Measurements from ENCODE around the gene FERMT2. TPM values are rescaled to one million over a fixed set of nuclear protein-coding genes. Genes with fewer than 3 reads are reported as not detected.
"Not testable (repeated sequence)": the region's sequence is repeated elsewhere in the genome, so short reads cannot be mapped to it uniquely, and the experiment has no call there.

FERMT2 gene
- total and polyA plus RNA-seq, 2 donors from 2014 or later = 46.2 to 78.2 TPM

DNA sequence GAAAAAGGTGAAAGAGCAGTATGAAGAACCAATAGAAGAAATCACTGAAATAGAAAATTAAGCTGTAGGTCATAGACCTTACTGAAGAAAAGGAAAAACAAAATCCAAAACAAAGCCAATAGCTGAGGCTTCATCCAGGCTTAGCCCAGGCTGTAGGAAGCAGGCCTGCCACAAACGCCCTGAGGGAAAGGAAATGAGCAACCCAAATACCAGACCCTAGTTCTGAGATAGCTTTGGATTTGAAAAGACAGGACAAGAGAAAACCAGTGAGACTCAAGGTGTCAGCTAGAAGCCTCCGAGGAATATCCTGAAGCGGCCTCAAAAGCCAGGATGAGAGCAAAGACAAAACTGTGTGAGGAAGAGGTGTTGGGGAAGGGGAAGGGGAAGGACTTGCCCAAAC lies 79.2 kb downstream of the FERMT2 start:
- H3K9ac ChIP-seq (ENCODE audit: low read length in 3 of 3) = no peak overlapping the region
- no peaks in the 10 kb centered on the region for H3K27me3 ChIP-seq (ENCODE audit: control insufficient read depth, insufficient read depth, low read length)
- H3K4me3 ChIP-seq (ENCODE audit: low read length in 3 of 3) = no peak overlapping the region
- DNase-seq = no peak
- TF ChIP-seq, protein P1, sequence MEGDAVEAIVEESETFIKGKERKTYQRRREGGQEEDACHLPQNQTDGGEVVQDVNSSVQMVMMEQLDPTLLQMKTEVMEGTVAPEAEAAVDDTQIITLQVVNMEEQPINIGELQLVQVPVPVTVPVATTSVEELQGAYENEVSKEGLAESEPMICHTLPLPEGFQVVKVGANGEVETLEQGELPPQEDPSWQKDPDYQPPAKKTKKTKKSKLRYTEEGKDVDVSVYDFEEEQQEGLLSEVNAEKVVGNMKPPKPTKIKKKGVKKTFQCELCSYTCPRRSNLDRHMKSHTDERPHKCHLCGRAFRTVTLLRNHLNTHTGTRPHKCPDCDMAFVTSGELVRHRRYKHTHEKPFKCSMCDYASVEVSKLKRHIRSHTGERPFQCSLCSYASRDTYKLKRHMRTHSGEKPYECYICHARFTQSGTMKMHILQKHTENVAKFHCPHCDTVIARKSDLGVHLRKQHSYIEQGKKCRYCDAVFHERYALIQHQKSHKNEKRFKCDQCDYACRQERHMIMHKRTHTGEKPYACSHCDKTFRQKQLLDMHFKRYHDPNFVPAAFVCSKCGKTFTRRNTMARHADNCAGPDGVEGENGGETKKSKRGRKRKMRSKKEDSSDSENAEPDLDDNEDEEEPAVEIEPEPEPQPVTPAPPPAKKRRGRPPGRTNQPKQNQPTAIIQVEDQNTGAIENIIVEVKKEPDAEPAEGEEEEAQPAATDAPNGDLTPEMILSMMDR (IDR thresholded peaks at IDR 0.05; ENCODE audit: borderline replicate concordance, extremely low read depth, insufficient read depth) = no peak
- peaks cover 0 to 6% (median 0%) of the 10 kb centered on the region in 3 donors for H3K4me1 ChIP-seq (ENCODE audit: control insufficient read depth in 2 of 3, insufficient read depth in 2 of 3, low read depth in 1 of 3, low read length in 3 of 3)
- no peak for FAIRE-seq
- intact Hi-C loops (cut with DNase I) = no loop called here
- no peak overlapping the region for H3K27ac ChIP-seq (ENCODE audit: low read depth in 2 of 2, low read length in 2 of 2)
- H3K36me3 ChIP-seq (ENCODE audit: control insufficient read depth in 2 of 3, insufficient read depth in 3 of 3, low read length in 3 of 3) = peaks cover 22 to 75% (median 42%) of the 10 kb centered on the region in 3 donors
- H3K9me3 ChIP-seq (ENCODE audit: control insufficient read depth in 2 of 3, insufficient read depth in 1 of 3, low read length in 3 of 3) = no peaks in the 10 kb centered on the region

DNA sequence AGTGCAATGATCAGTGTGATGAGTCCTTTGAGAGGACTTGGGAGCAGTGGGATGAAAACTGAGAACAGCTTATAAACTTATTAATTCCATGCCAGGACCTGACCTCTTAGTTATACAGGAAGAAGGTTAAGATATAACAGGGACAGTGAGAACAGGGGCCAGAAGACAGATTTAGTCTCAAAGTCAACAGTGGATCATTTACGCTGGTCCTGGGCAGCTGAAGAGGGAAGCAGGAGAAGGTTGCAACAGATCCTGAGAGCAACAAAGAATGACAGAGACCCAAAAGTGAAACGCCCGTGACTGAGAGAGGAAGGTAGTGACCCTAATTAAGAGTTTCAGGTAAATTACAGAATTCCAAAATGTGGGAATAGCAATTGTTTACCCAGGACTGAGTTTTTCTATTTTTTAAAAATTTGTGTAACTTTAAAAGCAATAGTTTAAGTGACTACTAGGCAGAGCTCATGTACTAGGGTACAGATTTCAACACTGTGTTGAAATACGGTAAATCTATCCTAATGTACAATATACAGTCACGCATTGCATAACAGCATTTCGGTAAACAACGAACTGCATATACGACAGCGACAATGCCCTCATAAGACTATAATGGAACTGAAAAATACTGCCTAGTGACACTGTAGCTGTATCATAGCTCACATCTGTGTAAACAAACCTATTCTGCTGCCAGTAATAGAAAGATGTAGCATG lies 81.8 kb downstream of the FERMT2 start:
- TF ChIP-seq, protein P1 (IDR thresholded peaks at IDR 0.05; ENCODE audit: borderline replicate concordance, extremely low read depth, insufficient read depth) = no peak
- FAIRE-seq (no peak), DNase-seq (no peak)
- no peaks in the 10 kb centered on the region for H3K27me3 ChIP-seq (ENCODE audit: control insufficient read depth, insufficient read depth, low read length)
- H3K27ac ChIP-seq (ENCODE audit: low read depth in 2 of 2, low read length in 2 of 2) = no peak overlapping the region
- H3K4me3 ChIP-seq (ENCODE audit: low read length in 3 of 3) = no peak overlapping the region
- intact Hi-C loops (cut with DNase I) = no loop called here
- no peaks in the 10 kb centered on the region for H3K9me3 ChIP-seq (ENCODE audit: control insufficient read depth in 2 of 3, insufficient read depth in 1 of 3, low read length in 3 of 3)
- peaks cover 0 to 6% (median 0%) of the 10 kb centered on the region in 3 donors for H3K4me1 ChIP-seq (ENCODE audit: control insufficient read depth in 2 of 3, insufficient read depth in 2 of 3, low read depth in 1 of 3, low read length in 3 of 3)
- no peak overlapping the region for H3K9ac ChIP-seq (ENCODE audit: low read length in 3 of 3)
- H3K36me3 ChIP-seq (ENCODE audit: control insufficient read depth in 2 of 3, insufficient read depth in 3 of 3, low read length in 3 of 3) = peaks cover 19 to 67% (median 37%) of the 10 kb centered on the region in 3 donors

DNA sequence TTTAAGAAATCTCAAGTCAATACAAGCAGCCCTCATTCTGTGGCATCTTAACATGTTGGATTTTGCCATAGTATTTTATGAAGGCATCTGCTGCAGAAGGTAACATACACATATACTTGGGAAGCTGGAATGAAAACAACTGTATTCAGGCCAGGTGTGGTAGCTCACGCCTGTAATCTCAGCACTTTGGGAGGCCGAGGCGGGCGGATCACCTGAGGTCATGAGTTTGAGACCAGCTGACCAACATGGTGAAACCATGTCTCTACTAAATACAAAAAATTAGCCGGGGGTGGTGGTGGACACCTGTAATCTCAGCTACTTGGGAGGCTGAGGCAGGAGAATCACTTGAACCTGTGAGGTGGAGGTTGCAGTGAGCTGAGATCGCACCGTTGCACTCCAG lies 86.0 kb downstream of the FERMT2 start:
- H3K9me3 ChIP-seq (ENCODE audit: control insufficient read depth in 2 of 3, insufficient read depth in 1 of 3, low read length in 3 of 3); FAIRE-seq; H3K27me3 ChIP-seq (ENCODE audit: control insufficient read depth, insufficient read depth, low read length); H3K4me3 ChIP-seq (ENCODE audit: low read length in 3 of 3); DNase-seq; H3K9ac ChIP-seq (ENCODE audit: low read length in 3 of 3); intact Hi-C loops (cut with DNase I); H3K27ac ChIP-seq (ENCODE audit: low read depth in 2 of 2, low read length in 2 of 2); H3K4me1 ChIP-seq (ENCODE audit: control insufficient read depth in 2 of 3, insufficient read depth in 2 of 3, low read depth in 1 of 3, low read length in 3 of 3): not testable (repeated sequence)
- H3K36me3 ChIP-seq (ENCODE audit: control insufficient read depth in 2 of 3, insufficient read depth in 3 of 3, low read length in 3 of 3) = peaks cover 3 to 44% (median 29%) of the 10 kb centered on the region in 3 donors

DNA sequence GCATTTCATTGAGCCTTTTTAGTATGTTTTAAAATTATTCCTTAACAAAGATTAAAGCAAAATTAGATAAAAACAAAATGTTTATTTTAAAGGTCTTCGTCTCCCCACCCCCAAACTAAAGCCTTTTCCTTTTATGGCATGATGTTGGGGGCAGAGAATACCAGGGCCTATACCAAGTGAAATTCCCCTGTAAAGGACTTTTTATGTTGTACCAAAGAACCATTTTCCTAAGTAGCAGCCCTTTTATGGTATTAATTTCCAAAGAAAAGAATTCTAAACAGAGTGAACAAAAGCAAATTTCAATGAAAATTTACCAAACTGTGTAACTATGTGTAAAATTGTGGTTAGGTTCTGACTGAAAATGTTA lies 87.5 kb downstream of the FERMT2 start:
- Histone ChIP-seq H3K4me1 (ENCODE audit: control insufficient read depth in 2 of 3, insufficient read depth in 2 of 3, low read depth in 1 of 3, low read length in 3 of 3) (peaks cover 0 to 2% (median 0%) of the 10 kb centered on the region in 3 donors), H3K36me3 (ENCODE audit: control insufficient read depth in 2 of 3, insufficient read depth in 3 of 3, low read length in 3 of 3) (peaks cover 9 to 44% (median 30%) of the 10 kb centered on the region in 3 donors), H3K27ac (ENCODE audit: low read depth in 2 of 2, low read length in 2 of 2) (peak overlapping the region in 1 of 2 donors; percentile 37), H3K9me3 (ENCODE audit: control insufficient read depth in 2 of 3, insufficient read depth in 1 of 3, low read length in 3 of 3) (no peaks in the 10 kb centered on the region), H3K27me3 (ENCODE audit: control insufficient read depth, insufficient read depth, low read length) (no peaks in the 10 kb centered on the region), H3K9ac (ENCODE audit: low read length in 3 of 3) (no peak overlapping the region), H3K4me3 (ENCODE audit: low read length in 3 of 3) (no peak overlapping the region)
- intact Hi-C loops (cut with DNase I) = no loop called here
- TF ChIP-seq, protein P1 (IDR thresholded peaks at IDR 0.05; ENCODE audit: borderline replicate concordance, extremely low read depth, insufficient read depth) = no peak
- DNase-seq (no peak), FAIRE-seq (no peak)

Data from kidney (tissue), 14 donors.